Anterior cingulate cortex (tissue), 58 donors: Measurements from ENCODE around the gene TCF15.

Source experiments
- DNase-seq, 58 donors: peaks; one replicate each; lab custom pipeline; 2025; lab: John Stamatoyannopoulos, UW

Gene TCF15

GRCh38 chr20:561437-562231 lies 48.5 kb downstream of the TCF15 start:
- DNase-seq, result peak in 53 of 58 donors; percentile 3 to 73 (median 41)

- DNase-seq, result no peak
Measured at GRCh38 chr20:560680-561079, 49.4 kb downstream of the TCF15 start.

GRCh38 chr20:558117-558516 lies 52.0 kb downstream of the TCF15 start:
- DNase-seq, result no peak

GRCh38 chr20:556984-557383 lies 53.1 kb downstream of the TCF15 start:
- DNase-seq, result no peak

- no peak for DNase-seq
Measured at GRCh38 chr20:555976-556385, 54.1 kb downstream of the TCF15 start.
